HepG2 (cell line): Measurements from ENCODE around the gene SNIP1. TPM values are rescaled to one million over a fixed set of nuclear protein-coding genes. Genes with fewer than 3 reads are reported as not detected.
A peak's percentile ranks its signal among the peaks of the same experiment; 100 is the strongest.

Source experiments
- ETV5 ChIP-seq: IDR thresholded peaks from 2 replicates; pipeline ENCODE4 v1.6.1; 2018; ENCODE audit warnings: missing biosample characterization, missing genetic modification reagents, inconsistent platforms, borderline replicate concordance
- FOXK1 ChIP-seq: sonication (generic); formaldehyde crosslinking; IDR thresholded peaks from 2 replicates; pipeline ENCODE4 v1.4.0; 2020; ENCODE audit warnings: low read depth, missing genetic modification reagents, borderline replicate concordance
- MAFF ChIP-seq: IDR thresholded peaks from 2 replicates; pipeline ENCODE4 v1.6.1; 2011; ENCODE audit warnings: low read depth, low read length, improper control_type of control experiment
- MTF1 ChIP-seq: sonication (generic); formaldehyde crosslinking; IDR thresholded peaks from 2 replicates; pipeline ENCODE4 v1.5.0; 2020; ENCODE audit warnings: missing genetic modification reagents
- NFYB ChIP-seq: sonication (generic); formaldehyde crosslinking; IDR thresholded peaks from 2 replicates; pipeline ENCODE4 v1.4.0; 2020; ENCODE audit warnings: missing genetic modification reagents
- PHF20 ChIP-seq: sonication (generic); formaldehyde crosslinking; IDR thresholded peaks from 2 replicates; pipeline ENCODE4 v1.5.0; 2020; ENCODE audit warnings: mild to moderate bottlenecking, missing genetic modification reagents
- POGZ ChIP-seq: sonication (generic); formaldehyde crosslinking; IDR thresholded peaks from 2 replicates; pipeline ENCODE4 v1.4.0; 2020; ENCODE audit warnings: mild to moderate bottlenecking, missing genetic modification reagents
- SMC3 ChIP-seq: IDR thresholded peaks from 2 replicates; pipeline ENCODE4 v1.6.1; 2011; ENCODE audit warnings: low read length, improper control_type of control experiment
- SRSF4 ChIP-seq: fragments of 200-400 bp; formaldehyde crosslinking; IDR thresholded peaks from one replicate; pipeline ENCODE4 v1.6.1; 2018; ENCODE audit warnings: mild to moderate bottlenecking, low read depth, low read length, moderate library complexity; ENCODE audit not compliant: poor library complexity, severe bottlenecking
- TBL1XR1 ChIP-seq: fragments of 150-350 bp; IDR thresholded peaks from 2 replicates; pipeline ENCODE4 v1.6.1; 2014; ENCODE audit warnings: borderline replicate concordance, low read length; ENCODE audit not compliant: partially characterized antibody
- TCF7 ChIP-seq: sonication (generic); IDR thresholded peaks from 2 replicates; pipeline ENCODE4 v1.6.1; 2016; ENCODE audit warnings: antibody characterized with exemption, low read depth
- YY1 ChIP-seq: IDR thresholded peaks from 2 replicates; pipeline ENCODE4 v1.6.1; 2011; ENCODE audit warnings: low read length, low read depth, moderate library complexity, mild to moderate bottlenecking; ENCODE audit not compliant: insufficient read depth, insufficient replicate concordance
- ZKSCAN5 ChIP-seq: sonication (generic); formaldehyde crosslinking; IDR thresholded peaks from 2 replicates; pipeline ENCODE4 v1.5.1; 2020; ENCODE audit warnings: mild to moderate bottlenecking, missing genetic modification reagents
- ZNF543 ChIP-seq: sonication (generic); formaldehyde crosslinking; IDR thresholded peaks from 2 replicates; pipeline ENCODE4 v1.4.0; 2020; ENCODE audit warnings: mild to moderate bottlenecking, missing genetic modification reagents
- ZNF567 ChIP-seq: sonication (generic); formaldehyde crosslinking; IDR thresholded peaks from 2 replicates; pipeline ENCODE4 v1.8.1; 2023; ENCODE audit warnings: mild to moderate bottlenecking, missing genetic modification reagents, borderline replicate concordance
- ZSCAN21 ChIP-seq: sonication (generic); formaldehyde crosslinking; IDR thresholded peaks from 2 replicates; pipeline ENCODE4 v1.8.0; 2022; ENCODE audit warnings: mild to moderate bottlenecking, missing genetic modification reagents, moderate library complexity, borderline replicate concordance
- polyA plus RNA-seq, 8 experiments: library from polyadenylated mRNA; depleted of rRNA in 3 of 8; stranded (reverse) in 7 of 8; unstranded in 1 of 8; fragments of >200 nt; fragmentation: Illumina TruSeq in 4 of 8; extraction: Trizol in 4 of 8; gene quantifications; 2 replicates each; pipeline versions ENCODE4 v1.2.1 to v1.2.3, GENCODE V29; 2011 to 2016; ENCODE audit warnings: low read depth in 4 of 8, missing spikeins in 1 of 8, mixed read lengths in 1 of 8; ENCODE audit not compliant: insufficient read depth in 1 of 8
- total RNA-seq, 5 experiments: library from RNA; depleted of rRNA; stranded (reverse); fragments of >200 nt; fragmentation: Illumina TruSeq; extraction: Trizol; gene quantifications; 2 replicates each; pipeline ENCODE4 v1.2.3, GENCODE V29; 2016; ENCODE audit warnings: low read depth in 1 of 5
- TF ChIP-seq, protein P1 (sequence below): sonication (generic); formaldehyde crosslinking; IDR thresholded peaks from 2 replicates; pipeline ENCODE4 v1.4.0; 2020; ENCODE audit warnings: mild to moderate bottlenecking, missing genetic modification reagents
- TF ChIP-seq, protein P2 (sequence below): sonication (generic); formaldehyde crosslinking; IDR thresholded peaks from 2 replicates; pipeline ENCODE4 v1.4.0; 2020; ENCODE audit warnings: missing genetic modification reagents, low read depth, mild to moderate bottlenecking, borderline replicate concordance
- TF ChIP-seq, protein P3 (sequence below): sonication (generic); formaldehyde crosslinking; IDR thresholded peaks from 2 replicates; pipeline ENCODE4 v1.4.0; 2020; ENCODE audit warnings: mild to moderate bottlenecking, missing genetic modification reagents
- TF ChIP-seq, protein P4 (sequence below): sonication (generic); formaldehyde crosslinking; IDR thresholded peaks from 2 replicates; pipeline ENCODE4 v1.8.0; 2022; ENCODE audit warnings: mild to moderate bottlenecking, missing genetic modification reagents, moderate library complexity
- TF ChIP-seq, protein P5 (sequence below): sonication (generic); formaldehyde crosslinking; IDR thresholded peaks from 2 replicates; pipeline ENCODE4 v1.9.0; 2021; ENCODE audit warnings: missing genetic modification reagents, mild to moderate bottlenecking, borderline replicate concordance

SNIP1 gene
- total and polyA plus RNA-seq, 2 of the 13 experiments (the other 11 are each of a cell fraction or from before 2014, with no cell fraction given) = 5.5 to 11.2 TPM

DNA sequence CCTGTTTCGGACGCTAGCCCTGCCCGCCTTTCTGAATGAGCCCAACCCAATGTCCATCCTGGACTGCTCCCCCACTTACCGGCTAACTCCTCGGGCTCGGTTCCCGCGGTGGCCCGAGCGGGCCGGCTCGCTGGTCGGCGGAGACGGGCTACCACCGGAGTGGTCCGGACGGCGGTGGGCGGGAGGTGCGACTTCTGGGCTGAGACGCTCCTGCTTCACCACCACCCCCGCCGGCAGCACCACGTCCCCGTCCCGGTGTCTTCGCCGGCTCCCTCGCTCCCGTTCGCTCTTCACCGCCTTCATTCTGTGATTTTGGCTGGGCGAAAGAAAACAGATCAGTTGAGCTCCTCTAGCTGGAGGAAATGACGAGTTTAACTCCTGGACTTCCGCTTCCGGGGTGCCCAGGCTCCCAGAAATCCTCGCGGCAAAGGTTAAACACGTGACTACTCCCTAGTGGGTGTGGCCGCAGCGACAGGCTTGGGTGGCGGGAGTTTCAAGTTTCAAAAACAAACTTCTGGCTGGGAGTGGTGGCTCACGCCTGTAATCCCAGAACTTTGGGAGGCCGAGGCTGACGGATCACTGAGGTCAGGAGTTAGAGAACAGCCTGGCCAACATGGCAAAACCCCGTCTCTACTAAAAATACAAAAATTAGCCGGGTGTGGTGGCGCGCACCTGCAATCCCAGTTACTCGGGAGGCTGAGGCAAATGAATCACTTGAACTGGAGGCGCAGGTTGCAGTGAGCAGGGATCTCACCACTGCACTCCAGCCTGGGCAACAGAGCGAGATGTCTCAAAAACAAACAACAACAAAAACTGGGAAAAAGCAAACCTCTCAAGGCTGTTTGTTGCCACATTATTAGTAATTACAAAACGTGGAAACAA, at the start of gene SNIP1 (continued):
- TF ChIP-seq, protein P1, sequence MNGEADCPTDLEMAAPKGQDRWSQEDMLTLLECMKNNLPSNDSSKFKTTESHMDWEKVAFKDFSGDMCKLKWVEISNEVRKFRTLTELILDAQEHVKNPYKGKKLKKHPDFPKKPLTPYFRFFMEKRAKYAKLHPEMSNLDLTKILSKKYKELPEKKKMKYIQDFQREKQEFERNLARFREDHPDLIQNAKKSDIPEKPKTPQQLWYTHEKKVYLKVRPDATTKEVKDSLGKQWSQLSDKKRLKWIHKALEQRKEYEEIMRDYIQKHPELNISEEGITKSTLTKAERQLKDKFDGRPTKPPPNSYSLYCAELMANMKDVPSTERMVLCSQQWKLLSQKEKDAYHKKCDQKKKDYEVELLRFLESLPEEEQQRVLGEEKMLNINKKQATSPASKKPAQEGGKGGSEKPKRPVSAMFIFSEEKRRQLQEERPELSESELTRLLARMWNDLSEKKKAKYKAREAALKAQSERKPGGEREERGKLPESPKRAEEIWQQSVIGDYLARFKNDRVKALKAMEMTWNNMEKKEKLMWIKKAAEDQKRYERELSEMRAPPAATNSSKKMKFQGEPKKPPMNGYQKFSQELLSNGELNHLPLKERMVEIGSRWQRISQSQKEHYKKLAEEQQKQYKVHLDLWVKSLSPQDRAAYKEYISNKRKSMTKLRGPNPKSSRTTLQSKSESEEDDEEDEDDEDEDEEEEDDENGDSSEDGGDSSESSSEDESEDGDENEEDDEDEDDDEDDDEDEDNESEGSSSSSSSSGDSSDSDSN = peak; percentile 52; the same call in 1 of the 2 replicates
- TF ChIP-seq YY1 (peak; percentile 44), TBL1XR1 (peak; percentile 38), ZNF543 (CRISPR knock-in tag) (no peak), PHF20 (CRISPR knock-in tag) (peak; percentile 97), SMC3 (no peak), FOXK1 (peak; percentile 79), ZKSCAN5 (CRISPR knock-in tag) (no peak), NFYB (peak; percentile 44; the same call in 1 of the 2 replicates), ZSCAN21 (CRISPR knock-in tag) (peak; percentile 50; the same call in 1 of the 2 replicates), ZNF567 (CRISPR knock-in tag) (no peak), ETV5 (CRISPR knock-in tag) (peak; percentile 43; the same call in 1 of the 2 replicates), TCF7 (no peak), SRSF4 (no peak), POGZ (CRISPR knock-in tag) (peak; percentile 81), MAFF (no peak), MTF1 (no peak; the same call in 1 of the 2 replicates)
- TF ChIP-seq, protein P2, sequence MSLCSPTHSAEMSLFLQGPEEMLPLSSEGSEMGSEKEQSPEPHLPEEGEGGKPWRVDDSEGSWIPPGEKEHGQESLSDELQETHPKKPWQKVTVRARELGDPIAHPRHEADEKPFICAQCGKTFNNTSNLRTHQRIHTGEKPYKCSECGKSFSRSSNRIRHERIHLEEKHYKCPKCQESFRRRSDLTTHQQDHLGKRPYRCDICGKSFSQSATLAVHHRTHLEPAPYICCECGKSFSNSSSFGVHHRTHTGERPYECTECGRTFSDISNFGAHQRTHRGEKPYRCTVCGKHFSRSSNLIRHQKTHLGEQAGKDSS = no peak
- TF ChIP-seq, protein P3, sequence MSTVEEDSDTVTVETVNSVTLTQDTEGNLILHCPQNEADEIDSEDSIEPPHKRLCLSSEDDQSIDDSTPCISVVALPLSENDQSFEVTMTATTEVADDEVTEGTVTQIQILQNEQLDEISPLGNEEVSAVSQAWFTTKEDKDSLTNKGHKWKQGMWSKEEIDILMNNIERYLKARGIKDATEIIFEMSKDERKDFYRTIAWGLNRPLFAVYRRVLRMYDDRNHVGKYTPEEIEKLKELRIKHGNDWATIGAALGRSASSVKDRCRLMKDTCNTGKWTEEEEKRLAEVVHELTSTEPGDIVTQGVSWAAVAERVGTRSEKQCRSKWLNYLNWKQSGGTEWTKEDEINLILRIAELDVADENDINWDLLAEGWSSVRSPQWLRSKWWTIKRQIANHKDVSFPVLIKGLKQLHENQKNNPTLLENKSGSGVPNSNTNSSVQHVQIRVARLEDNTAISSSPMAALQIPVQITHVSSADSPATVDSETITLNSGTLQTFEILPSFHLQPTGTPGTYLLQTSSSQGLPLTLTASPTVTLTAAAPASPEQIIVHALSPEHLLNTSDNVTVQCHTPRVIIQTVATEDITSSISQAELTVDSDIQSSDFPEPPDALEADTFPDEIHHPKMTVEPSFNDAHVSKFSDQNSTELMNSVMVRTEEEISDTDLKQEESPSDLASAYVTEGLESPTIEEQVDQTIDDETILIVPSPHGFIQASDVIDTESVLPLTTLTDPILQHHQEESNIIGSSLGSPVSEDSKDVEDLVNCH = no peak
- TF ChIP-seq, protein P4, sequence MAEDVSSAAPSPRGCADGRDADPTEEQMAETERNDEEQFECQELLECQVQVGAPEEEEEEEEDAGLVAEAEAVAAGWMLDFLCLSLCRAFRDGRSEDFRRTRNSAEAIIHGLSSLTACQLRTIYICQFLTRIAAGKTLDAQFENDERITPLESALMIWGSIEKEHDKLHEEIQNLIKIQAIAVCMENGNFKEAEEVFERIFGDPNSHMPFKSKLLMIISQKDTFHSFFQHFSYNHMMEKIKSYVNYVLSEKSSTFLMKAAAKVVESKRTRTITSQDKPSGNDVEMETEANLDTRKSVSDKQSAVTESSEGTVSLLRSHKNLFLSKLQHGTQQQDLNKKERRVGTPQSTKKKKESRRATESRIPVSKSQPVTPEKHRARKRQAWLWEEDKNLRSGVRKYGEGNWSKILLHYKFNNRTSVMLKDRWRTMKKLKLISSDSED (CRISPR knock-in tag) = no peak
- TF ChIP-seq, protein P5, sequence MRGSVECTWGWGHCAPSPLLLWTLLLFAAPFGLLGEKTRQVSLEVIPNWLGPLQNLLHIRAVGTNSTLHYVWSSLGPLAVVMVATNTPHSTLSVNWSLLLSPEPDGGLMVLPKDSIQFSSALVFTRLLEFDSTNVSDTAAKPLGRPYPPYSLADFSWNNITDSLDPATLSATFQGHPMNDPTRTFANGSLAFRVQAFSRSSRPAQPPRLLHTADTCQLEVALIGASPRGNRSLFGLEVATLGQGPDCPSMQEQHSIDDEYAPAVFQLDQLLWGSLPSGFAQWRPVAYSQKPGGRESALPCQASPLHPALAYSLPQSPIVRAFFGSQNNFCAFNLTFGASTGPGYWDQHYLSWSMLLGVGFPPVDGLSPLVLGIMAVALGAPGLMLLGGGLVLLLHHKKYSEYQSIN (CRISPR knock-in tag) = no peak
